MV-4-11 (cell line): Measurements from ENCODE around the gene GNAT3.

Source experiments
- DNase-seq: peaks from one replicate; lab custom pipeline; 2025; lab: John Stamatoyannopoulos, UW

GNAT3 gene

DNA sequence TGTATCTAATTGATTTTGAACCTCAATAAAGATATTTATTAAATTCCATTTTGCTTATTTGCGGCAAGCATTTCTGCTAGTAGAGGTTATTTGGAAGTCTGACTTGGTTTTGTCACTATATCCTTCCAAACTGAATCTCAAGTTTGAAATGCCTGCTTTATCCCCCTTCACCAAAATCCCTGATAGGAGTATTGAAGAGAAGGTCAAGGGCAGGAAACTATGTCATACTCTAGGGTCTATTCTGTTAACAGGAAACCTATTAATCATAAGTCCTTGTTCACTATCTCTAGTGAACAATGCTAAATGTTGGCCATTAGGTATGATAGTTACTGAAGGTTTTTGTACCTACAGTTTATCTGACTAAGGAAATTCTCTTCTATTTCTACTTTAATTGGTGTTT lies 11.5 kb downstream of the GNAT3 start:
- no peak for DNase-seq

DNA sequence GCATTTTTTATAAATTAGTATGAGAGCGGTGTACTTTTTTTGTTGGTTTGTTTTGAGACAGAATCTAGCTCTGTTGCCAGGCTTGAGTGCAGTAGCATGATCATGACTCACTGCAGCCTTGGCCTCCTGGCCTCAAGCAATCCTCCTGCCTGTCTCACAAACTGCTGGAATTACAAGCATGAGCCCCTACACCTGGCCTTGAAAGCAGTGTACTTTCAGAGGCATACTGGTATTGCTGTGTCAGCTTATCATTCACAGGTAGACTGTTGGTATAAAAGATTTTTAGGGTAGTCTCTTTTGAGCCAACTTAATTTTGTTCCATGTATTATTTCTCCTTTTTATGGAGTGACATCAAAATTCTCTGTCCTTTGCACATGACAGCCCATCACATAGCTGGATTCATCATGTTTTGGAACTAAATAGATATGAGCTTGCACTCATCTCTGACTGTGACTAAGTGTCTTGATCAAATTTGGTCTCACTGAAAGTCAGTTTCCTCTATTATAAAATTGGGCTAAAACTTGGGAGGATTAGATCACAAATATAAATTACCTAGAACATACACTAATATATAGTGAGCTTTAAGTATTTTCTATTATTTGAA lies 12.4 kb downstream of the GNAT3 start:
- no peak for DNase-seq

DNA sequence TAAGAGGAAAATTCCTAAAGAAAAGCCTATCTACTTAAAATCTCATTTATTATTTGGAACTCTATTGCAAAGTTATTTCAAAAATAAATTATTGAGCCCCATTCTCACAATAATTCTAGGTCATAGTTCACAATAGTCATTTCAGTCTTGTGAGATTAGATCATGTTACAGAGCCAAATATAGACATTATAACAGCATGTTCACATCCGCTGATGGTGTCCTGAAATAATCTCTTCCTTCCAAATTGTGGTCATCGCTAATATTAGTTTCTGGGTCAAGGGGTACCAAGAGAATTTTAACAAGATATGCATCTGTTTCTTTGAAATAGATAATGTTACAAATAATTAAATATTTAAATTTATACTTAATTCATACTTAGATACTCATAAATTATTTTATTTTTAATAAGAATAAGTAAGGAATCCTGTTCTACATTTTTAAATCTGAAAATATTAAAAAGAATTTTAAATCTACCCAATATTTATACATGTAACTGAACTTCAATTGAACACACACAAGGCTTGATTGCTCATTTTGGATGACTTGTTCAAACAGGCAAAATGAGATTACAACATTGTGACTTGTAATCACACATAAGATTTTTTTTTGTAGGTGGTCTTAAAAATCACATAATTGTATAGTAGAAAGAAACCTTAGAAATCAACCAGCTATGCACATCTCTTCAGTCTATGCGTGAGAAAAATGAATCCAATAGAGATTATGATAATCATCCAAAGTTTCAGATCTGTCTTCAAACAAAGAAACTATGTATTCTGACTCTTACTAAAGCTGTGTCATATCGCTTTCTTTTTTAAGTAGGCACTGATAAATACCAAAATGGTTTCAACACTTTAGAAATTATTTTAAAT lies 13.1 kb downstream of the GNAT3 start:
- DNase-seq: no peak

DNA sequence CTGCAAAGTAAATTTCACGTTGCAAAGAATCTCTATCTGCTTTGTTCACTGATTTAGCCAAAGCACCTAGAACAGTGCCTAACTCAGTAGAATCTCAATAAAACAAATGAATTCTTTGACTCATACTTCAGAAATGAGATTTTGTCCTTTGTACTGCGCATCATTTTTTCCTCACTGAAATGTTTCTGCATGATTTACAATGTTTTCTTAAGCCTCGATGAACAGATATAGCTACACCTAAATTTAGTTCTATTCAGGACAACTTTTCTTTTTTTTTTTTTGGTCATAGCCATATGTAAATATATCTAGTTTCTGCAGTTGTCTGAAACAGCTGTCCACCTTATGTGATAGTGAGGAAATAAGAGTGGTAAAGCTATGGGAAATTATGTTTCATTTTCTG lies 15.3 kb downstream of the GNAT3 start:
- no peak for DNase-seq

DNA sequence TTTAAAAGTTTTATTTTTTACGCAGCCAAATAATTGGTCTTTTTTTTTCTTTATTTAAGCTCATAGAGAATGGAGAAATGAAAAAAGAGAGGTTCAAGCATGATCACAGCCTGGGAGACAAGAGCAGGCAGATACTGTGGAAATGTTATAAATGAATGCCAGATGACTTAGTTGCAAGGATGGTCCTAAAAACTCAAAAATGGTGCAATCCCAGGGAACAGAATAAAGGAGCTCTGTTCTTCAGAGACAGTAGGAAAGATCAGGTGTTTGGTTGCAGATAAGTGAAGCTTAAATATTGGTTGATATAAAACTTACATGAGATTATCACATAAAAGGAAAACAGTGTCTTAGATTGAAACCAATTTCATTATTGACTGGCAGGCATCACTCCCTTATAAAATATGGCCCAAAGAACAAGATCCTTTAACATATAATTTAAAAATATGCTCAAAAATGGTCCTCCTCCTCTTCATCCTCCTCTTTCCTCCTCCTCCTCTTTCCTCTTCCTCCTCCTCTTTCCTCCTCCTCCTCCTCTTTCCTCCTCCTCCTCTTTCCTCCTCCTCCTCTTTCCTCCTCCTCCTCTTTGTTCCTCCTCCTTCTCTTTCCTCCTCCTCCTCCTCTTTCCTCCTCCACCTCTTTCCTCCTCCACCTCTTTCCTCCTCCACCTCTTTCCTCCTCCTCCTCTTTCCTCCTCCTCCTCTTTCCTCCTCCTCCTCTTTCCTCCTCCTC lies 18.6 kb downstream of the GNAT3 start:
- no peak for DNase-seq

DNA sequence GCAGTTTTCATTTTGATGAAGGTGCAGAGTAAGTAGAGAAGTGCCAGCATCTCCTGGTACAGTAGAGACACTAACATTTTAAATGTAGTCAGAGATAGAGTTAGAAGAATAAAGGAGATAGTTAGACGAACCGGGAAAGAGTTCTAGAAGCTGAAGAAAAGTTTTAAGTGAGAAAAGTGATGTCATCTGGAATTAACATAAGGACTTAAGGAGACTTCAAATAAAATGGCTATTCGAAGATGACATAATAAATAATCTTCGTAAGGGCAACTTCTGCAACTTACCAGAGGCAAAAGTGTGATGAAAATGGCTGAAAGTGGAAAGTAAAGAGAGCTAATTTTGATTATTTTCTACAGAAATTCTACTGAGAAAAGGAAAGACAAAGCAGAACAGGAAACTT lies 20.4 kb downstream of the GNAT3 start:
- DNase-seq: no peak

DNA sequence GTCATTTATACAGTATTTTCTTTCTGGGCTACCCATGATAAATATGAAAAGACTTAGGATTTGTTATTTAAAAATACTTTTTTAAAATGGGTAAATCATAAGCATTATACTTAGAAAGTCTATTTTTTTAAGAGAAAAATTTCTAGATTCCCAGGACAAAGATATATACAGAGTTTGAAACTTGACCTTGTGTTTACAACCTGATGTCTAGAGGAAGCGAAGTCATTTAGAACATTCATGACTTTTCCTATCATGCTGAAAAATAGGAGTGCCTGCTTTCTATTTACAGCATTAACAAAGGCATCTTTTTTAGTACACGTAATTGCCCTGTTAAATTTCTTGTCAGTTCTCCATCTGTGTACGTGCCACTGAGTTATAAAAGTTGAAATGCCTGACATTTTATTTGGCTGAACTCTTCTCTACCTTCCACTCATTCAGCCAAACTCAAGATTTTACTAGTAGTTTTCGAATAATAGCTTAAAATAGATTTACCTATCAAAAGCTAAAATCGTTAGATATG lies 23.0 kb downstream of the GNAT3 start:
- DNase-seq: no peak

DNA sequence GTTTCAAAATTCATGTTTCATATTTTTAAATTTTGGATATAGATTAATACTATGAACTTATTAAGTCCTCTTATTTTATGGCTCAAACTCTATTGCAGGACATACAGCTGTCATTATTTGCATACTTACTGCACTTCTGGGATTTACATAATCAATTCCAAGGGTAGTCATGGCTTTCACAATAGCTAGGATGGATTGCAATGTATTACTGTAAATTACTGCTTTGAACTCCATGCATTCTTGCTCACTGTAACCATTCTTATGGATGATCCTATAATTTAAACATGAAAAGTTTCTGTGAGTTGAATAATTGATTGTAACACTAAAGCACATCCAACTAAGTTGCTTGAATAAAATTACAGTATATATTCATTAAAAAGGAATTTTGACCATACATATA lies 23.5 kb downstream of the GNAT3 start:
- DNase-seq: no peak

DNA sequence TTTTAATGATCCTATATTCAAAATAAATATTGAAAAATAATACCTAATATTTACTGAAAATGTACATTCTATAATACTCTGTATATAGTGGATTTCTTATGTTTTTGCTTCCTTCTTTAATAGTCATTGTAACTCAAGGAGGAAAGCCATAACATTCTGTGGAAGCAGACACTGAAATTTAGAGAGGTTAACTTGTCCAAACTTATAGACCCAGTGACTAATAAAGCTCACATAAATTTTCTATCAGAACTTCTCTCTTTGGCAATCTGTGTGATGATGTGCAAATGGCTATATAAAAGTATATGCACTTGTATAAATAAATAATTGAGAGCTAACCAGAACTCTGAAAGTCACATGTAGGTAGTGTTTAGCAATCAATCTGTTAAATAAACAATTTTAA lies 26.1 kb downstream of the GNAT3 start:
- DNase-seq: no peak

DNA sequence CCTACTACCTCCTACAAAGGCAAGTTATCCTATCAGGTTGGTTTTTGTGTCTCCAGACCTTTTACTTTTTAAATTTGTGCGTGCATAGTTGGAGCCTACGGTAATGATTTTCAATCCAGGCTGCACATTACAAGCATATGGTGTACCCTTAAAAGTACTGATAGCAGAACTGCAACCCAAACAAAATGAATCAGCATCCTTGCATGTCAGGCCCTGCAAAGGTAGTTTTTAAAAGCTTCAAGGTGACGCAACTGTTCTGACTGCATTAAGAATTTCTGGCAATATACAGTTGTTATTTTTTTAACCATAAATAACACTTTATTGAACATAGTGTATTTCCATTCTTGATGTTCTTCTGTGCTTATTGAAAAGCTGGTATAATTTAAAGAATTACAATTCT lies 28.9 kb downstream of the GNAT3 start:
- DNase-seq: no peak

DNA sequence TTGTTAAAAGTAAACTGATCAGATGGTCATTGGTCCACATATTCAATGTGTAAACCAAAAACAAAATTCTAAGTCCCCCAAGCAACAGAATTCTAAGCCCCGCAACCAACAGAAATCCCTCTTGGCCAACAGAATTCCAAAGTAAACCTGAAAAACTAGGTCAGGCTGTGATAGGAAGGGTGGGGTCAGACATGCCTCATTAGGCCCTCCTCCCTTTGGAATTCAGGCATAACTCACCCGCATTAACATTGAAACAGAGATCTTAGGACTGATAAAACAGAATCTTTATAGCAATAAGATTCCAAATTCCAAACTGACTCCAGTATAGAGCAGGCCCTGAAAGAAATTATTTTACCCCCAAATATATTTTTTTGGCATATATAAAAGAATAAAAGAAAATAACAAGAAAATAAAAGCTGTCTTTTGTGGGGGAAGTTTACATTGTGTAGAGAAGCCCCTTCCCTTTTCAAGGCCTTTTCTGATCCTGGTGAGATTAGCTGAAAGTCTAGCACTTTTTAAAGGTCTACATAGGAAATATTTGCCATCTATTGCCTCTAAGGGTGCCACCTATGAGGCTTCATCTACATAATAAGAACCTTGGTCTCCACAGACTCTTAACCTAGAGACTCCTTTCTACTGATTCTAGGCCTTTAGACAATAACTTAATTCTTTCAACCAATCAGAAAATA lies 30.5 kb downstream of the GNAT3 start:
- DNase-seq: no peak

DNA sequence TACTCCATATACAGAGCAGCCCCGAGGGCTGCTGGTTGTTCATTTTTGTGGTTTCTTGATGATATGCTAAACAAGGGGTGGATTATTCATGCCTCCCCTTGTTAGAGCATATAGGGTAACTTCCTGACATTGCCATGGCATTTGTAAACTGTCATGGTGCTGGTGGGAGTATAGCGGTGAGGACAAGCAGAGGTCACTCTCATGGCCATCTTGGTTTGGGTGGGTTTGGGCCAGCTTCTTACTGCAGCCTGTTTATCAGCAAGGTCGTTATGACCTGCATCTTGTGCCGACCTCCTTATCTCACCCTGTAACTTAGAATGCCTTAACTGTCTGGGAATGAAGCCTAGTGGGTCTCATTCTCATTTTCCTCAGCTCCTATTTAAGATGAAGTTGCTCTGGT lies 31.3 kb downstream of the GNAT3 start:
- no peak for DNase-seq

DNA sequence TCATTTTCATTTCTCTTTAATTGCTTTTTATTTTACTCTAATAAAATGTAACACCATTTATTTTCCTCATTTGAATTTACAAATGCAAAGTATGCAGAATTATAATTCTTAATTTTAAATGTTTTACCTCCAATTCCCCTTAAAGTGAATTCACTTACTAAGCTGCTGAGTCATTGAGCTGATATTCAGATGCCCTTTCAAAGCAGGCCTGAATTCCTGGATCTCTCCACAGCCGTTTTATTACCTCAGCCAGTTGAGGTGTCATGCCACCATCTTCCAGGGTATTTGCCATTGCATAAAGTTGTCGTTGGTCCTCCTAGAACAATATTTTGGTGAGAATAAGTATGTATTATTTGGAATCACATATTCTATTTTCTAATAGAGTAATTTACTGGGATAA lies 33.2 kb downstream of the GNAT3 start:
- DNase-seq: no peak

DNA sequence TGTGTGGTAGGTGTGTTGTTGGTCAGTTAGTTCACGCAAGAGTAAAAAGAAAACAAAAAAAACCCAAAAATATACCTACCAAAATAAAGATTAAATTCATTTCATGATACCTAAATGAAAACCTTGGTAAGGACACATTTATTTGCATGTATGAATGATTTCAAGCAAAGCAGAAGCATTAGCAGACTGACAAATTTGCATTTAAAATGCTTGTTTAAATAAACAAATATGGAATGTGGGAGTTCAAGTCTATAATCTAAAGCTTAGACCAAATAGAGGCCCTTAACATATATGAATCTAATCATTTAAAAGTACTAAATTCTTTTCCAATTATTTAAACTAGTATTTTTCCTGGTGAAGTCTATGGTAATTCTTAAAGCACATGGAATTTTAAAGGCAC lies 35.8 kb downstream of the GNAT3 start:
- no peak for DNase-seq

DNA sequence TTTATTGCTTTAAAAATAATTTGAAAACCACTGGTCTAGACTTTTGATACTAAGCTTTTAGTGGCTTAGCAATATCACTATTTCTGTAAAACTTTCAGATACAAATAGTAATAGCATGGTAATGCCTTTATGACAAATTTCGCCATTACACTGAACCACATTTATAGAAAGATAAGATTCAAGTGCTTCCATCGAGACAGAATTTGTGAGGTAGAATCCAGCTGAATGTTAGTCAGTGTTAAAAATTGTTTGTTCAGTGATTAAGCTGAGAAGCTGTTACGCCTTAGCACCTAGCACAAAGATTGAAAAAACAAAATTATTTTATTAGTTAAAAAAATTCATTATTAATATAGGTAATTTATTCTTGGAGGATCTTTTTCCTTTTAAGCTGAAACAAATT lies 36.5 kb downstream of the GNAT3 start:
- DNase-seq: no peak

DNA sequence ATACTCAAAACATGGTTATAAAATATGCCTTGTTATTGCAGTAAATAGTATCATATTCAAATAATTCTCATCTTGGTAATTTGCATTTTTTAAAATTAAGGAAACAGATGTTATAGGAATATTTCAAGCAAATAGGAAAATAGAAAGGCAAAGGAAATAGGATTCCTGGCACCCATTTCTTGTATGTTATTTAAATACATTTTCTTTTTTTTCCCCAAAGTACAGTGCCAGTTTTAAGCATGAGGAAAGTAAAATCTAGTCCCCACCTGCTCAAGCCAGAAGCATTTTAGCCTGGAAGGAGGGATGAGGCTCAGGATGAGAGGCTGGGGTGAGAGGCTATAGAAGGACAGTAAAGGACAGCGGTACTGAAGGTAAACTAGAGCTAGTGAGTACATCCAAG lies 38.1 kb downstream of the GNAT3 start:
- DNase-seq: no peak

DNA sequence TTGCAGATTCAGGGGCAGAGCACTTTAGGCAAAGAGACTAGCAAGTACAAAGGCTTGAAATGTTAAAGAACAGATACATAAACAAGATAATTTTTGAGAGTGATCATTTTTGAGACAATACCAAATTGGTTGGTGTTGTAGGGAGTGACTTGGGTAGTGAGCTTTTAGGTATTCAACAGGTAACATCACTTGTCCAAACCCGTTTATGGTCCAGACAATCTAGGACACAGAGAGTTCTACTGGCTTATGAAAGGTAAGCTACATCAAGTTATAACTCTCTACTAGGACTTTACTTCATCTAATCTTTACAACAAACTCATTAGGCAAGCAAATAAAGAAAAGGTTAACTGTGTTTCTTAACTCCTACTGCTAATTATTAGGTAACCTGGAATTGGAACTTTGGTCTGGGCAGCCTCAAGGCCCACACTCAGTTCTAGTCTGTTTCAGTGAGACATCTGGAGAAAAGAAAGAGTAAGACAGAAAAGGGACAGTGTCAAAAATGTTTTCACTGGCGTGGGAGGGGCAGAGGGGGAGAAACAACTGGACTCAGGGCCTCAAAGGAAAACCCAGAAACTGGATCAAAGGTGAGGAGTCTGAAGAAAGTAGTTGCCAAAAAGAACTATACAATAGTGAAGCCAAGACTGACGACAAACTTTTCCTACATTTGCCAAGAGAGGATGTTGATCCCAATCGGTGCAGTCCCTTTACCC lies 39.2 kb downstream of the GNAT3 start:
- DNase-seq: no peak

DNA sequence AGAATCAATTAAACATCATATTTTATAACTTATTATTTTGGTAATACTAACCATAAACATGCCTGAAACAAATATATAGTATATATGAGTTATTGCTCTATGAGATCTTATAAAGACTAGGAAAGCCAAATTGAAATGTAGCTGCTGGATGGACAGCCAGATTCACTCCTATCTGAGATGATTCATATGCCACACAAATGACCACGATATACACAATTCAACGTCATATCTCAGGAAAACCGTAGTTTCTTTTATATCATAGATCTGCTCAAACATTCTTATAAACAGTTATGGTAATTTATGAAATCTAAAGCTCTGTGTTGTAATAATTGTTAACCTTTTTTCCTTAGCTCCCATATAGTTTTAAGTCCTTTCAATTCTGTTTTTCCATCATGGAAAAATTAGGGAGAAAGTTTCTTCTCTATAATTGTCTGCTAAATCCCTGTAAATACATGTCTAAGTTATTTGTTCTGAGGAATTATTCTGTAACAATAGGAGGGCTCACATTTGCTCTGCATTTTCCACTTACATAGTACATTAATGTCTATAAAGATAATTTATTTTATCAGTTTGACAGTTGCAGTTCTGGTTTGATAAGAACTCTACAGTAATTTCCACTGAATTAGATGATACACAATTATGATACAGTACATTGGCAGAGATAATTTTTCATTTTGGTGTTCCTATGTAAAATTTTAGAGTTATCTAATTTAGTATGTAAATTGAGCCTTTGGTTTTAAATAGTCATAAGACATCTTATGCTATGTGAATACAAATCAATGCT lies 42.7 kb downstream of the GNAT3 start:
- DNase-seq: no peak

DNA sequence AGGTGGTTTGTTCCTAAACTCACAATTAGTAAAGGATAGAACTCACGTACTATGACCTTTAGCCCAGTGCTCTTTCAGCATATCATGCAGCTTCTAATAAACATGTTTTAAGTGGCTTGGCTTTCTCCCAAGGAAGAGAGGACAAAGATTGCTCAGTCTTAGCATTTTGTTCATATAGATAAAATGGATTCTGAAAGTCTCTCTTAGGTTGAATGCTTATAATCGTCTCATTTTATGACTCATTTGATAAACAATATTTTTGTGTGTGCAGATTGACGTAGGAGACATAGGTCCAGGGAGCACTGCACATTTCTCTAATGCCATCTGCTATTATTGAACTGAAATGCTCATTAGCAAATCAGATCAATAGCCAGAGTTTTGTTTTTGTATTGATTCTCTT lies 44.8 kb downstream of the GNAT3 start:
- no peak for DNase-seq

DNA sequence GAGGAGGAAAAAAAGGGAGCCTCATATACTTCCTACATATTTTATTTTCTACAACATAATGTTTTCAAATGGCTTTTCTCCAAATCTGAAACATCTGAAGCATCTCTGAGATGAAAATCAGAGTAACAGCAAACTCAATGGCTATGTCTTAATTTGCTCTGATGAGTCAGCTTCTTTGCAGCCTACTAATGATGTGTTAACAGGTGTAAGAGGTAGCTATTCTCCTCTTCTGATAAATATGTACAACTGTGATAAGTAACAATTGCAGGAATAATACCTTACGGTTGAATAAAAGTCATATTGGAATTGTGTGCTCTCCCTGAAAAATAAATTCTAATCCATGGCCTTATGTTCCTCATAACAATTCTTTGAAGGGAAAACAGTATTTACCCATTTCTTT lies 45.2 kb downstream of the GNAT3 start:
- no peak for DNase-seq

DNA sequence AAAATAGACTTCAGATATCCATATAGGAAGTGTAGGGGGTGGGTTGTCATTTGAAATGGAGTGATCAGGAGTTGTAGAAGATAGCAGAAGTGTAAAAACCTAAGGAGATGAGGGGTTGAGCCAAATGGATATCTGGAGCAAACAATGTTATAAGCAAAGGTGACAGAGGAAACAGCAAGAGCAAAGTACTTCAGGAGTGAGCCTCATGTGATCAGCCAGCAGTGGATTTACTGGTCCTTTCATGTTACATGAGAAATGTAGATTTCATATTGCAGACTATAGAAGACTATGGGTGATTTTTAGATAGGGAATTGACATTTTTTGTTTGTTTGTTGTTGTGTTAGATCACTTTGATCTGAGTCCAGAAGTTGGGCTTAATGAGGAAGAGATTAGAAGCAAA lies 47.7 kb downstream of the GNAT3 start:
- no peak for DNase-seq
